ENCODE results near the gene SRGAP2C.
A peak's percentile ranks its signal among the peaks of the same experiment; 100 is the strongest.
"Not testable (repeated sequence)": the region's sequence is repeated elsewhere in the genome, so short reads cannot be mapped to it uniquely, and the experiment has no call there.

The SRGAP2C gene

GRCh38 chr1:121232445-121233125 lies 47.8 kb downstream of the SRGAP2C start:
- H3K36me3 Mint-ChIP-seq, H3K9me3 Mint-ChIP-seq, H3K27me3 Mint-ChIP-seq, H3K4me1 Mint-ChIP-seq, H3K27ac Mint-ChIP-seq, DNase-seq, H3K4me3 Mint-ChIP-seq: not testable (repeated sequence)
- peak; percentile 89 to 93 for ATAC-seq (replicated peaks)

- not testable (repeated sequence) for H3K36me3 Mint-ChIP-seq; H3K27ac Mint-ChIP-seq; ATAC-seq (replicated peaks)
Observed at GRCh38 chr1:121234090-121234759, 49.5 kb downstream of the SRGAP2C start.

GRCh38 chr1:121238384-121238783 lies 53.6 kb downstream of the SRGAP2C start:
- ATAC-seq (replicated peaks) = peak; percentile 92 to 94
- DNase-seq, H3K27ac Mint-ChIP-seq, H3K36me3 Mint-ChIP-seq, H3K9me3 Mint-ChIP-seq, H3K4me1 Mint-ChIP-seq, H3K27me3 Mint-ChIP-seq, H3K4me3 Mint-ChIP-seq: not testable (repeated sequence)

More at GRCh38 chr1:121234090-121234759, 49.5 kb downstream of the SRGAP2C start:
- not testable (repeated sequence) for H3K27me3 Mint-ChIP-seq, H3K9me3 Mint-ChIP-seq, H3K4me1 Mint-ChIP-seq, H3K4me3 Mint-ChIP-seq, DNase-seq

DNA sequence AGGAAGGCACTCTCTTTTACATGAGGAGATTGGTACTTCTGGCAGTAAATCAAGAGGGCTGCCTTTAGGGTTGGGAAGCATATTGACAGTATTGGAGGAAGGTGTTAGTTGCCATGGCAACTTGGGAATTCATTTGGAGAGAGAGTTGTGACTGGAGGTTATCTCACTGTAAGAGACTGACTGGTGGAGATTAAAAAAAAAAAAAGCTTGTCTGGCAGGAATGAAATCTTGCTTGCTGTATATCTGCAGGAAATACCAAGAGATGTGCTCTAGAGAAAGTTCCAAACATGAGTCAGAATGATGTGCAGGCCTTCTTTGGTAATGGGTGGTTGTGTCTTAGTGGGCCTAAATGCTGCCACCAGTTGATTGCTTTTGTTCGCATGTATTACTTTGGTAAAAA lies 59.1 kb downstream of the SRGAP2C start:
- H3K27ac Mint-ChIP-seq; DNase-seq; ATAC-seq (replicated peaks): not testable (repeated sequence)

GRCh38 chr1:121246399-121246798 lies 61.6 kb downstream of the SRGAP2C start:
- H3K4me1 Mint-ChIP-seq; H3K27me3 Mint-ChIP-seq; DNase-seq; H3K4me3 Mint-ChIP-seq; ATAC-seq (replicated peaks); H3K36me3 Mint-ChIP-seq; H3K27ac Mint-ChIP-seq; H3K9me3 Mint-ChIP-seq: not testable (repeated sequence)

More for the DNA sequence above, 59.1 kb downstream of the SRGAP2C start:
- not testable (repeated sequence) for H3K9me3 Mint-ChIP-seq, H3K4me3 Mint-ChIP-seq, H3K27me3 Mint-ChIP-seq, H3K4me1 Mint-ChIP-seq, H3K36me3 Mint-ChIP-seq

DNA sequence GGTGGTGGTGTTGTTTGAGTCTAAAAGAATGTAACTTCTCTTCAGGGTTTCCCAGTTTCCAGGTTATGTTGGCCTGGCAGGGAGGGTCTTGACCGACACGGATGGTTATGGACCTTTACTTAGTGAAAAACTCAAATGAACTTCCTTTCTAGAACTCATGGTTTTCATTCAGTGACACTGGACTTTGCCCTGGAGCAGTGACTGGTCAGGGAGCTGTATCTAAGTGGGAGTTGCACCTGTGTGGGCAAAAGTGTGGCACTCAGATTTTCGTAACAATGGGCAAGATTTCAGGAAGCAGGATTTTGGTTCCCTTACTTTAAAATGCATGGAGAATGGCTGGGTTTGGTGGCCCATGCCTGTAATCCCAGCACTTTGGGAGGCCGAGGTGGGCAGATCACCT lies 67.9 kb downstream of the SRGAP2C start:
- not testable (repeated sequence) for H3K27ac Mint-ChIP-seq; H3K4me3 Mint-ChIP-seq; DNase-seq; H3K9me3 Mint-ChIP-seq; H3K27me3 Mint-ChIP-seq; ATAC-seq (replicated peaks); H3K36me3 Mint-ChIP-seq; H3K4me1 Mint-ChIP-seq

DNA sequence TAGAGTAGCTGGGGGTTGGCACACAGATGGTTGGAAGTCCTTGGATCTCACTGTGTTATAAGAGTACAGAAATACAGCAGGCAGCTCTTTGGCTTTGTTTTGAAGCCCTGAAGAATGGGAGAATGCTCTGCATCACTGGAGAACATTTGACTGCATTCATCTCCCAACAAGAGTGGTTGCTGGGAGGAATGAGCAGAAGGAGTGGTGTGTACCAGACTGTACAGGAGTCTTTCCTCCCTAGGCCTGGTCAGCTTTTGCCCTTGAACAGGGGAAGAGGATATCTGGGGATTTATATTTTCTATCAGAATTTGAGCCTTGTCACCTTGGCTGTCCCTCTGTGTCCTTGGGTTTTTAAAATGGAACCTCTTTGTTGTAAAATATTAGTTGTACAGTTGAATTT lies 69.8 kb downstream of the SRGAP2C start:
- H3K9me3 Mint-ChIP-seq; H3K4me1 Mint-ChIP-seq; H3K4me3 Mint-ChIP-seq; H3K27ac Mint-ChIP-seq; DNase-seq; H3K27me3 Mint-ChIP-seq; ATAC-seq (replicated peaks); H3K36me3 Mint-ChIP-seq: not testable (repeated sequence)

GRCh38 chr1:121257632-121258031 lies 72.9 kb downstream of the SRGAP2C start:
- H3K27me3 Mint-ChIP-seq, H3K27ac Mint-ChIP-seq, H3K4me3 Mint-ChIP-seq, H3K4me1 Mint-ChIP-seq, DNase-seq, H3K9me3 Mint-ChIP-seq, H3K36me3 Mint-ChIP-seq: not testable (repeated sequence)
- ATAC-seq (replicated peaks) = peak; percentile 52 to 59

- not testable (repeated sequence) for H3K27me3 Mint-ChIP-seq; H3K36me3 Mint-ChIP-seq; H3K27ac Mint-ChIP-seq; H3K4me1 Mint-ChIP-seq; H3K4me3 Mint-ChIP-seq; ATAC-seq (replicated peaks); DNase-seq; H3K9me3 Mint-ChIP-seq
Observed at GRCh38 chr1:121258134-121258533, 73.4 kb downstream of the SRGAP2C start.

GRCh38 chr1:121260205-121260604 lies 75.4 kb downstream of the SRGAP2C start:
- not testable (repeated sequence) for ATAC-seq (replicated peaks); DNase-seq; H3K9me3 Mint-ChIP-seq; H3K4me1 Mint-ChIP-seq; H3K4me3 Mint-ChIP-seq; H3K36me3 Mint-ChIP-seq; H3K27me3 Mint-ChIP-seq
- peak overlapping the region; percentile 33 for H3K27ac Mint-ChIP-seq

- H3K27me3 Mint-ChIP-seq; H3K4me1 Mint-ChIP-seq; ATAC-seq (replicated peaks); DNase-seq; H3K27ac Mint-ChIP-seq; H3K36me3 Mint-ChIP-seq; H3K4me3 Mint-ChIP-seq; H3K9me3 Mint-ChIP-seq: not testable (repeated sequence)
Observed at GRCh38 chr1:121262163-121262562, 77.4 kb downstream of the SRGAP2C start.

GRCh38 chr1:121263789-121264244 lies 79.0 kb downstream of the SRGAP2C start:
- not testable (repeated sequence) for H3K27me3 Mint-ChIP-seq, H3K36me3 Mint-ChIP-seq, H3K27ac Mint-ChIP-seq, H3K9me3 Mint-ChIP-seq, H3K4me1 Mint-ChIP-seq, H3K4me3 Mint-ChIP-seq
- DNase-seq (peak; percentile 43), ATAC-seq (replicated peaks) (peak; percentile 89 to 91)

DNA sequence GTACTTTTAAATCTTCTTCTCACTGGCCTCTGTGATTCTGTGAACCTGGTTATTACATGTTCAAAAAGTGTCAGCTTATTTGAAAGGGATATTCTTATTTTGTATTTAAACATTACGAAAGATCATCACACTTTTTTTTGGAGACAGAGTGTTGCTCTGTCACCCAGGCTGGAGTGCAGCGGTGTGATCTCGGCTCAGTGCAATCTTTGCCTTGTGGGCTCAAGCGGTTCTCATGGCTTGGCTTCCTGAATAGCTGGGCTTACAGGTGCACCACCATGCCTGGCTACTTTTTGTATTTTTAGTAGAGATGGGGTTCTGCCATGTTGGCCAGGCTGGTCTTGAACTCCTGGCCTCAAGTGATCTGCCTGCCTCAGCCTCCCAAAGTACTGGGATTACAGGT lies 82.3 kb downstream of the SRGAP2C start:
- not testable (repeated sequence) for H3K27me3 Mint-ChIP-seq; ATAC-seq (replicated peaks); DNase-seq; H3K4me3 Mint-ChIP-seq; H3K36me3 Mint-ChIP-seq; H3K27ac Mint-ChIP-seq; H3K4me1 Mint-ChIP-seq; H3K9me3 Mint-ChIP-seq

DNA sequence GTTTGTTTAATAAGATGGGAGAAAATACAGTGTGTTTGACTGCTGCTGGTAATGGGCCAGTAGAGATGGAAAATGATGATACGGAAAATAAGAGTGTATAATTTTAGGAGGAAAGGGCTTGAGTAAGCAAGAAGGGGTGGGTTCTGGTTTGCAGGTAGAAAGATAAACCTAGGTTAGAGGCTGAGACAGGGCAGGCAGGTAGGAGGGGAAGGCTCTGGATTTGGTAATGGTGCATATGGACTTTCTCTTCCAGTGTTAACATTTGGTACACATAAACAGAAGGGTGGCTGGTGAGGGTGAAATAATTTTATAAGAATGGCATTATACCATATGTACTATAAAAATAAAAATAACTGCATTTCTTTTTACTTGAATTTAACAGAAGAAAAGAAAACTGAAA lies 84.5 kb downstream of the SRGAP2C start:
- DNase-seq; H3K27me3 Mint-ChIP-seq; ATAC-seq (replicated peaks); H3K36me3 Mint-ChIP-seq; H3K4me3 Mint-ChIP-seq; H3K4me1 Mint-ChIP-seq; H3K9me3 Mint-ChIP-seq; H3K27ac Mint-ChIP-seq: not testable (repeated sequence)

DNA sequence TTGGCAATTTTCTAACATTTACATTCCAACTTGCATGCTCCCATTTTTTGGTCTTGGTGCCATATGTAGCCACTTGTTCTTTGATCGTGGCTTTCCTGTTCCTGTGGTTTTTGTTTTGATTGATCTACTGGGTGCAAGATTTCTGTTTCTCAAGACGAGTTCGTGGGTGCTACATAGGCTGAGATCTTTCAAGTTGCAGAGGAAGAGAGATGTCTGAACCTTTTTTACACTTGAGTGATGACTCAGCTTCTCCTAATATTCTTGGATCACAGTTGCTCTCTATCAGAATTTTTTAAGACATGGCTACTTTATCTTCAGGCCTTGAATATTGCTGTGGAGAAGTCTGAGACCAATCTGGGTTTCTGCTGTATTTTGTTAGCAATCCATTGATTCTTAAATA lies 85.2 kb downstream of the SRGAP2C start:
- not testable (repeated sequence) for H3K36me3 Mint-ChIP-seq; H3K9me3 Mint-ChIP-seq; H3K4me1 Mint-ChIP-seq; H3K27me3 Mint-ChIP-seq; ATAC-seq (replicated peaks); DNase-seq
- Mint-ChIP-seq H3K4me3 (peak overlapping the region; percentile 79 to 83), H3K27ac (peak overlapping the region; percentile 91)

Data from stimulated activated naive B cell treated with anti-CD40 and anti-IgM and Interleukin-4, amounts not matched to agents 10 μg/mL and 1 μg/mL and 100 μg/mL, for 72 hours (primary cell).